IMR-90 (cell line): ENCODE data around the gene DTX3L. TPM values are rescaled to one million over a fixed set of nuclear protein-coding genes. Genes with fewer than 3 reads are reported as not detected.

Experiments
- MXI1 ChIP-seq: IDR thresholded peaks from 2 replicates; pipeline ENCODE4 v1.6.1; 2012; ENCODE audit warnings: low read depth, mild to moderate bottlenecking, low read length, moderate library complexity, borderline replicate concordance
- RAD21 ChIP-seq: IDR thresholded peaks from 2 replicates; pipeline ENCODE4 v1.6.1; 2012; ENCODE audit warnings: low read length, improper control_type of control experiment
- polyA plus RNA-seq, 3 experiments: library from polyadenylated mRNA; depleted of rRNA; stranded (reverse); fragments of >200 nt; gene quantifications; 2 replicates each; pipeline ENCODE4 v1.2.3, GENCODE V29; 2012; ENCODE audit warnings: low replicate concordance in 1 of 3
- total RNA-seq: library from RNA; depleted of rRNA; stranded (reverse); fragments of >200 nt; gene quantifications from 2 replicates; pipeline ENCODE4 v1.2.3, GENCODE V29; 2012
- TF ChIP-seq, protein P1 (sequence below): conservative IDR thresholded peaks from 2 replicates; pipeline ENCODE4 v1.5.1; 2012; ENCODE audit warnings: mild to moderate bottlenecking, low read depth, low read length, improper control_type of control experiment

The DTX3L gene
- total and polyA plus RNA-seq, 2 of the 4 experiments (the other 2 are of a cell fraction) = 4.1 to 7.9 TPM

GRCh38 chr3:122564155-122564912 is at the start of gene DTX3L, which contains the start of gene PARP9 (continued):
- TF ChIP-seq MXI1 (peak; percentile 69; the same call in 1 of the 2 replicates), RAD21 (no peak)
- TF ChIP-seq, protein P1, sequence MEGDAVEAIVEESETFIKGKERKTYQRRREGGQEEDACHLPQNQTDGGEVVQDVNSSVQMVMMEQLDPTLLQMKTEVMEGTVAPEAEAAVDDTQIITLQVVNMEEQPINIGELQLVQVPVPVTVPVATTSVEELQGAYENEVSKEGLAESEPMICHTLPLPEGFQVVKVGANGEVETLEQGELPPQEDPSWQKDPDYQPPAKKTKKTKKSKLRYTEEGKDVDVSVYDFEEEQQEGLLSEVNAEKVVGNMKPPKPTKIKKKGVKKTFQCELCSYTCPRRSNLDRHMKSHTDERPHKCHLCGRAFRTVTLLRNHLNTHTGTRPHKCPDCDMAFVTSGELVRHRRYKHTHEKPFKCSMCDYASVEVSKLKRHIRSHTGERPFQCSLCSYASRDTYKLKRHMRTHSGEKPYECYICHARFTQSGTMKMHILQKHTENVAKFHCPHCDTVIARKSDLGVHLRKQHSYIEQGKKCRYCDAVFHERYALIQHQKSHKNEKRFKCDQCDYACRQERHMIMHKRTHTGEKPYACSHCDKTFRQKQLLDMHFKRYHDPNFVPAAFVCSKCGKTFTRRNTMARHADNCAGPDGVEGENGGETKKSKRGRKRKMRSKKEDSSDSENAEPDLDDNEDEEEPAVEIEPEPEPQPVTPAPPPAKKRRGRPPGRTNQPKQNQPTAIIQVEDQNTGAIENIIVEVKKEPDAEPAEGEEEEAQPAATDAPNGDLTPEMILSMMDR = no peak
